DOHH2 (cell line): ENCODE data around the gene SORD.
A peak's percentile ranks its signal among the peaks of the same experiment; 100 is the strongest.

Experiments
- H3F3A ChIP-seq: fragments of 200-600 bp; sonication (generic), shearing (Covaris generic); 2 replicates; pipeline ENCODE4 v1.6.0; 2016; ENCODE audit warnings: antibody characterized with exemption, mild to moderate bottlenecking; ENCODE audit not compliant: control insufficient read depth, insufficient read depth
- H3K27ac ChIP-seq: fragments of 200-600 bp; sonication (generic); 2 replicates; pipeline ENCODE4 v1.5.1; 2014; ENCODE audit warnings: low read depth, mild to moderate bottlenecking, low read length, moderate library complexity
- H3K27me3 ChIP-seq: fragments of 200-600 bp; sonication (generic); 2 replicates; pipeline ENCODE4 v1.6.1; 2014; ENCODE audit warnings: mild to moderate bottlenecking, low read length, mixed read lengths; ENCODE audit not compliant: control insufficient read depth
- H3K36me3 ChIP-seq: fragments of 200-600 bp; sonication (generic); 2 replicates; pipeline ENCODE4 v1.6.1; 2014; ENCODE audit warnings: mild to moderate bottlenecking, low read length, moderate library complexity, mixed read lengths; ENCODE audit not compliant: control insufficient read depth
- H3K4me1 ChIP-seq: fragments of 200-600 bp; sonication (generic); 2 replicates; pipeline ENCODE4 v1.6.1; 2014; ENCODE audit warnings: mild to moderate bottlenecking, low read length, mixed read lengths; ENCODE audit not compliant: control insufficient read depth
- H3K4me2 ChIP-seq: fragments of 200-600 bp; sonication (generic); 2 replicates; pipeline ENCODE4 v1.6.0; 2014; ENCODE audit warnings: mild to moderate bottlenecking, low read length, moderate library complexity
- H3K4me3 ChIP-seq: fragments of 200-600 bp; sonication (generic); 2 replicates; pipeline ENCODE4 v1.5.1; 2014; ENCODE audit warnings: mild to moderate bottlenecking, low read length, mixed read lengths
- H3K79me2 ChIP-seq: fragments of 200-600 bp; sonication (generic); 2 replicates; pipeline ENCODE4 v1.6.1; 2014; ENCODE audit warnings: mild to moderate bottlenecking, low read length, mixed read lengths; ENCODE audit not compliant: control insufficient read depth
- H3K9me2 ChIP-seq: fragments of 200-600 bp; sonication (generic); replicated peaks from 2 replicates; pipeline ENCODE4 v1.6.1; 2014; ENCODE audit warnings: mild to moderate bottlenecking, low read length, mixed read lengths; ENCODE audit not compliant: control insufficient read depth
- H3K9me3 ChIP-seq: fragments of 200-600 bp; sonication (generic); 2 replicates; pipeline ENCODE4 v1.6.1; 2014; ENCODE audit warnings: antibody characterized with exemption, low read length, mixed read lengths; ENCODE audit not compliant: control insufficient read depth, insufficient read depth
- H4K20me1 ChIP-seq: fragments of 200-600 bp; sonication (generic); 2 replicates; pipeline ENCODE4 v1.6.0; 2014; ENCODE audit warnings: low read depth, mild to moderate bottlenecking, antibody characterized with exemption, low read length, moderate library complexity; ENCODE audit not compliant: control insufficient read depth, insufficient read depth
- CTCF ChIP-seq: fragments of 200-600 bp; sonication (generic); IDR thresholded peaks from one replicate; pipeline ENCODE4 v1.5.1; 2014; ENCODE audit warnings: antibody characterized with exemption, mild to moderate bottlenecking, low read depth, low read length; ENCODE audit not compliant: poor library complexity, severe bottlenecking
- EZH2phosphoT487 ChIP-seq: fragments of 200-600 bp; sonication (generic); IDR thresholded peaks from 2 replicates; pipeline ENCODE4 v1.6.1; 2017; ENCODE audit warnings: borderline replicate concordance, mild to moderate bottlenecking, antibody characterized with exemption, low read length, moderate library complexity, mixed read lengths

SORD gene

GRCh38 chr15:45117308-45118130 is 94.5 kb downstream of the SORD start:
- Histone ChIP-seq H3K36me3 (no peaks in the 10 kb centered on the region), H3K4me1 (peaks cover 13% of the 10 kb centered on the region), H4K20me1 (no peaks in the 10 kb centered on the region), H3K27ac (no peak overlapping the region), H3K9me2 (no peaks in the 10 kb centered on the region), H3F3A (no peaks in the 10 kb centered on the region), H3K9me3 (no peaks in the 10 kb centered on the region), H3K27me3 (peaks cover 47% of the 10 kb centered on the region), H3K79me2 (no peaks in the 10 kb centered on the region), H3K4me3 (no peak overlapping the region), H3K4me2 (peak overlapping the region; percentile 46)
- no peak for TF ChIP-seq CTCF
- no peak for TF ChIP-seq EZH2phosphoT487

GRCh38 chr15:45118131-45118588 is 95.2 kb downstream of the SORD start:
- Histone ChIP-seq H3K4me2 (peak overlapping the region; percentile 46), H4K20me1 (no peaks in the 10 kb centered on the region), H3K4me3 (no peak overlapping the region), H3K36me3 (no peaks in the 10 kb centered on the region), H3K27me3 (peaks cover 45% of the 10 kb centered on the region), H3K9me3 (no peaks in the 10 kb centered on the region), H3K27ac (no peak overlapping the region), H3K4me1 (peaks cover 13% of the 10 kb centered on the region), H3K79me2 (no peaks in the 10 kb centered on the region), H3K9me2 (no peaks in the 10 kb centered on the region), H3F3A (no peaks in the 10 kb centered on the region)
- TF ChIP-seq EZH2phosphoT487 (no peak), CTCF (peak; percentile 100)

GRCh38 chr15:45118996-45119395 is 96.0 kb downstream of the SORD start:
- Histone ChIP-seq H3K4me3 (no peak overlapping the region), H3K27ac (no peak overlapping the region), H3K36me3 (no peaks in the 10 kb centered on the region), H3F3A (no peaks in the 10 kb centered on the region), H3K9me2 (no peaks in the 10 kb centered on the region), H3K9me3 (no peaks in the 10 kb centered on the region), H4K20me1 (no peaks in the 10 kb centered on the region), H3K4me1 (peaks cover 11% of the 10 kb centered on the region), H3K4me2 (no peak overlapping the region), H3K79me2 (no peaks in the 10 kb centered on the region), H3K27me3 (peaks cover 37% of the 10 kb centered on the region)
- TF ChIP-seq CTCF (no peak), EZH2phosphoT487 (no peak)
